Measurements from ENCODE around the gene ARHGAP33. TPM values are rescaled to one million over a fixed set of nuclear protein-coding genes. Genes with fewer than 3 reads are reported as not detected.

The ARHGAP33 gene
- total and polyA plus RNA-seq, 10 of the 15 experiments (the other 5 are each of a cell fraction or from before 2014, with no cell fraction given) = 0.05 to 22.9 (median 2.3) TPM; not detected in 1

- TF ChIP-seq CEBPZ (IDR thresholded peaks at IDR 0.05; ENCODE audit: low read depth, low read length) (no peak), ATF7 (IDR thresholded peaks at IDR 0.05; ENCODE audit: low read depth) (no peak), SUPT20H (IDR thresholded peaks at IDR 0.05; ENCODE audit: borderline replicate concordance, control insufficient read depth, low read depth, low read length) (no peak), NBN (IDR thresholded peaks at IDR 0.05) (peak; percentile 38), RUNX3 (IDR thresholded peaks at IDR 0.05; ENCODE audit: low read length) (no peak), CREB1 (IDR thresholded peaks at IDR 0.05; ENCODE audit: low read depth) (no peak; the same call in 1 of the 2 replicates), PBX3 (IDR thresholded peaks at IDR 0.05; ENCODE audit: insufficient replicate concordance, low read depth, low read length) (peak; percentile 46), SMAD1 (IDR thresholded peaks at IDR 0.05; ENCODE audit: low read depth, partially characterized antibody) (peak; percentile 34), SMC3 (IDR thresholded peaks at IDR 0.05; ENCODE audit: borderline replicate concordance, low read length) (peak; percentile 13; the same call in 1 of the 2 replicates), MYC (IDR thresholded peaks at IDR 0.05; ENCODE audit: insufficient read depth, insufficient read length, insufficient replicate concordance, low read length, severe bottlenecking) (no peak), SREBF2 (IDR thresholded peaks at IDR 0.05; ENCODE audit: low read length) (no peak), NFIC (IDR thresholded peaks at IDR 0.05; ENCODE audit: low read depth, low read length) (no peak), STAT1 (conservative IDR thresholded peaks at IDR 0.05) (no peak), SMARCA5 (IDR thresholded peaks at IDR 0.05) (no peak), ZNF592 (IDR thresholded peaks at IDR 0.05) (no peak), JUNB (IDR thresholded peaks at IDR 0.05) (no peak), ATF2 (IDR thresholded peaks at IDR 0.05; ENCODE audit: low read length) (no peak), EGR1 (IDR thresholded peaks at IDR 0.05; ENCODE audit: borderline replicate concordance in 1 of 2, low read depth in 2 of 2, low read length in 2 of 2) (no peak), PAX5 (IDR thresholded peaks at IDR 0.05; ENCODE audit: borderline replicate concordance, low read depth, low read length) (peak; percentile 56; the same call in 1 of the 2 replicates)
Observed at GRCh38 chr19:35744430-35745327, 30.7 kb upstream of the ARHGAP33 start (continued).
